ENCODE data around the gene VDR.

VDR gene

DNA sequence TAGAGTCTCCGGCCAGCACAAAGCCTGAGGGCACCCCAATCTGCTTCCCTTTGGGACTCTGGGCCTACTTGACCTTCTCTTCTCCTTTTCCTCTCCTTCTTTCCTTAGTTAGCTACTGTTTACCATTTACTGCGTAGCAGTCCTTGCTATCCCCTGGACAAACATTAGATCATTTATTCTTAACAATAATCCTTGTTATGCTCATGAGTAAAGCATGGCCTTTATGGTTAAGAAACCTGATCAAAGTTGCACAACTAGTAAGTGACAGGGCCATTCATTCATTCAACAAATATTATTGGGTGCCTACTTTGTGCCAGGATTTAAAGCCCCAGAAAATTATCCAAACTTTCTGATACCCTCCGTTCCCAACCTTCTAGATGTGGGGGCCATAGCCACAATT is 81.9 kb downstream of the VDR start:
- FAIRE-seq (no peak), DNase-seq (ENCODE audit: insufficient read length, low spot score) (no peak)
- TF ChIP-seq TAF1 (IDR thresholded peaks at IDR 0.05; ENCODE audit: low read depth, low read length) (no peak), POLR2A (IDR thresholded peaks at IDR 0.05; ENCODE audit: low read depth, low read length) (no peak), PAX5 (IDR thresholded peaks at IDR 0.05; ENCODE audit: insufficient read depth, low read length, severe bottlenecking) (no peak), POU2F2 (IDR thresholded peaks at IDR 0.05; ENCODE audit: low read depth, low read length) (no peak), SPI1 (IDR thresholded peaks at IDR 0.05; ENCODE audit: low read depth, low read length) (no peak), POLR2AphosphoS5 (IDR thresholded peaks at IDR 0.05; ENCODE audit: low read depth, low read length) (no peak)

GRCh38 chr12:47822401-47822800 is 82.4 kb downstream of the VDR start:
- DNase-seq (ENCODE audit: insufficient read length, low spot score): no peak
- TF ChIP-seq POLR2AphosphoS5 (IDR thresholded peaks at IDR 0.05; ENCODE audit: low read depth, low read length): no peak
- TF ChIP-seq POLR2A (IDR thresholded peaks at IDR 0.05; ENCODE audit: low read depth, low read length): no peak
- TF ChIP-seq POU2F2 (IDR thresholded peaks at IDR 0.05; ENCODE audit: low read depth, low read length): no peak
- TF ChIP-seq TAF1 (IDR thresholded peaks at IDR 0.05; ENCODE audit: low read depth, low read length): no peak
- TF ChIP-seq PAX5 (IDR thresholded peaks at IDR 0.05; ENCODE audit: insufficient read depth, low read length, severe bottlenecking): no peak
- TF ChIP-seq SPI1 (IDR thresholded peaks at IDR 0.05; ENCODE audit: low read depth, low read length): no peak
- no peak for FAIRE-seq

DNA sequence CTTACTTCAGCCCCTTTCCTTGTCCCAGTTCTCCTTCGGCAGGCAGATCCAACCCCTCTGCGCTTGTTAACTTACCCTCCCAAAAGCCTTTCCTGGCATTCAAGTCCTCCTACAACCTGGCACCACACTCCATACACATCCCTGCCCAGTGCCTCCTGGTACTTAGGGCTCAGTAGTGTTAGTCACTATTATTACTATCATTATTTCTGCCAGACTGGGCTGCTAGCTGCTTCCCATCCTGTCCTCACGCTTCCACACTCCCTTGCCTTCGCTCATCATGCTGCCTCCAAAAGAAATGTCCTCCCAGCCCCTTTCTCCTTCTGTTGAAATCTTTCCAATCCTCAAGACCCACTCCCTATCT is 83.5 kb downstream of the VDR start:
- TF ChIP-seq POLR2A (IDR thresholded peaks at IDR 0.05; ENCODE audit: low read depth, low read length) (no peak), POLR2AphosphoS5 (IDR thresholded peaks at IDR 0.05; ENCODE audit: low read depth, low read length) (no peak), SPI1 (IDR thresholded peaks at IDR 0.05; ENCODE audit: low read depth, low read length) (no peak), POU2F2 (IDR thresholded peaks at IDR 0.05; ENCODE audit: low read depth, low read length) (no peak), TAF1 (IDR thresholded peaks at IDR 0.05; ENCODE audit: low read depth, low read length) (no peak), PAX5 (IDR thresholded peaks at IDR 0.05; ENCODE audit: insufficient read depth, low read length, severe bottlenecking) (no peak)
- DNase-seq (ENCODE audit: insufficient read length, low spot score) (no peak), FAIRE-seq (no peak)

GRCh38 chr12:47820631-47821345 is 84.0 kb downstream of the VDR start:
- no peak for FAIRE-seq
- TF ChIP-seq PAX5 (IDR thresholded peaks at IDR 0.05; ENCODE audit: insufficient read depth, low read length, severe bottlenecking): no peak
- TF ChIP-seq SPI1 (IDR thresholded peaks at IDR 0.05; ENCODE audit: low read depth, low read length): no peak
- no peak for TF ChIP-seq TAF1 (IDR thresholded peaks at IDR 0.05; ENCODE audit: low read depth, low read length)
- no peak for TF ChIP-seq POLR2A (IDR thresholded peaks at IDR 0.05; ENCODE audit: low read depth, low read length)
- TF ChIP-seq POLR2AphosphoS5 (IDR thresholded peaks at IDR 0.05; ENCODE audit: low read depth, low read length): no peak
- no peak for TF ChIP-seq POU2F2 (IDR thresholded peaks at IDR 0.05; ENCODE audit: low read depth, low read length)
- DNase-seq (ENCODE audit: insufficient read length, low spot score): no peak

DNA sequence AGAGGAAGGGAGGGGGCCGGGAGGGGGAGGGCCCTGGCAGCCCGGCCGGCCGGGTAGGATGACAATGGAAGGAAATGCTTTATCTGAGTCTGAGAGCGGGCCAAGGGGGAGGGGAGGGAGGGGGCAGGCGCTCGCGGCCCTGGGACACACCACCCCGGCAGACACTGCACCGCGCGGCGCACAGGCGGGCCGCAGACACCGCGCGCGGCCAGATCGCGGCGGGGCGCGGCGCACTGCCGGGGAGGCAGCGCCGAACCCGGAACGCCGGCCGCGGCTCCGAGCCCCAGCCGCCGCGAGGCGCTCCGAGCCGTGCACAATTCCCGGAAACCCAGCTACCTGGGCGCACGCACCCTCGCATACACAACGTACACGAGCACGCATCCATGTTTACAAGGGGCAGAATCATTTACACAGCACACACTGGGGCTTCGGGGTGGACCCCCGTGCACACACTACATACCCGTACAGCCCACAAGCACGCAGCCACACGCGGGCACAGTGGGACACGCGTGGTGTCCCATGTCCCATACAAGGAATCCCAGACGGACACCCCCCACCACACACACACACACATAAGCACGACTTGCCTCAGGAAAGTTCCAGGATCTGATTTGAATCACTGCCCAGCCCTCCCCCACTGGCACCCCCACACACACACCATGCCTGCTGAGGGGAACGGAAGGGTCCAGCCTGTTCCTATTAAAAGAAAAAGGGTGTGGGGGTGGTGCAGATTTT is 84.7 kb downstream of the VDR start, which contains the start of gene HDAC7:
Gene HDAC7, minus strand, starts transcription at position 8 of the 735 bp plus-strand sequence. CDS start 118 bp downstream, outside the sequence.
- DNase-seq (ENCODE audit: insufficient read length, low spot score) (peak; percentile 80), FAIRE-seq (peak; percentile 63)
- TF ChIP-seq POLR2A (IDR thresholded peaks at IDR 0.05; ENCODE audit: low read depth, low read length) (0 out of 2 replicates have a peak, but pooled peaks have one; percentile 29), POLR2AphosphoS5 (IDR thresholded peaks at IDR 0.05; ENCODE audit: low read depth, low read length) (0 out of 2 replicates have a peak, but pooled peaks have one; percentile 48), PAX5 (IDR thresholded peaks at IDR 0.05; ENCODE audit: insufficient read depth, low read length, severe bottlenecking) (no peak), TAF1 (IDR thresholded peaks at IDR 0.05; ENCODE audit: low read depth, low read length) (no peak), POU2F2 (IDR thresholded peaks at IDR 0.05; ENCODE audit: low read depth, low read length) (no peak)

- TF ChIP-seq POU2F2 (IDR thresholded peaks at IDR 0.05; ENCODE audit: low read depth, low read length) (no peak), SPI1 (IDR thresholded peaks at IDR 0.05; ENCODE audit: low read depth, low read length) (no peak), PAX5 (IDR thresholded peaks at IDR 0.05; ENCODE audit: insufficient read depth, low read length, severe bottlenecking) (no peak)
- DNase-seq (ENCODE audit: insufficient read length, low spot score): no peak
- FAIRE-seq: no peak
These were observed 85.5 kb downstream of the VDR start for GRCh38 chr12:47819138-47819895.

GRCh38 chr12:47818467-47819137 is 86.2 kb downstream of the VDR start:
- TF ChIP-seq POLR2AphosphoS5 (IDR thresholded peaks at IDR 0.05; ENCODE audit: low read depth, low read length) (no peak), SPI1 (IDR thresholded peaks at IDR 0.05; ENCODE audit: low read depth, low read length) (no peak), TAF1 (IDR thresholded peaks at IDR 0.05; ENCODE audit: low read depth, low read length) (no peak), POU2F2 (IDR thresholded peaks at IDR 0.05; ENCODE audit: low read depth, low read length) (no peak), POLR2A (IDR thresholded peaks at IDR 0.05; ENCODE audit: low read depth, low read length) (no peak), PAX5 (IDR thresholded peaks at IDR 0.05; ENCODE audit: insufficient read depth, low read length, severe bottlenecking) (no peak)
- DNase-seq (ENCODE audit: insufficient read length, low spot score) (no peak), FAIRE-seq (peak; percentile 28)

DNA sequence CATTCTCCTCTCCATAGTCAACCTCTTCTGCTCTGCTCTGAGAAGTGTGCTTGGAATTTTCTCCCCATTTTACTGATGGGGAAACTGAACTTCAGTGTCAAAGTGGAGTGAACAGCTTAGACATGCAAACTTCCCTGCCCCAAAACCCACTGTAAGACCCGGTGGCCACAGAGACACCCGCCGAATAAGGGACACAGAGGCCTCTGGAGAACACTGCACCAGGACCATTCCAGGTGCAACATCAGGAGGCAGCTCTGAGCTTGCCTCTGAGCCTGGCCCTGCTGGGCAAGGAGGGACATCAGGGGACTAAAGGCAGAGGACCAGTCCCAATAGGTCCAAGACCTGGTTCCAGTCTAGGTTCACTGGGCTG is 86.8 kb downstream of the VDR start:
- FAIRE-seq (no peak), DNase-seq (ENCODE audit: insufficient read length, low spot score) (no peak)
- TF ChIP-seq POU2F2 (IDR thresholded peaks at IDR 0.05; ENCODE audit: low read depth, low read length): no peak
- TF ChIP-seq SPI1 (IDR thresholded peaks at IDR 0.05; ENCODE audit: low read depth, low read length): no peak
- TF ChIP-seq POLR2A (IDR thresholded peaks at IDR 0.05; ENCODE audit: low read depth, low read length): no peak
- TF ChIP-seq PAX5 (IDR thresholded peaks at IDR 0.05; ENCODE audit: insufficient read depth, low read length, severe bottlenecking): no peak
- no peak for TF ChIP-seq POLR2AphosphoS5 (IDR thresholded peaks at IDR 0.05; ENCODE audit: low read depth, low read length)
- no peak for TF ChIP-seq TAF1 (IDR thresholded peaks at IDR 0.05; ENCODE audit: low read depth, low read length)
